WERI-Rb-1 (cell line): ENCODE data around the gene CENATAC.
"Not testable (repeated sequence)": the region's sequence is repeated elsewhere in the genome, so short reads cannot be mapped to it uniquely, and the experiment has no call there.

Experiments
- DNase-seq: peaks from one replicate; pipeline ENCODE4 v3.0.0-alpha.2; 2020
- H3K27ac ChIP-seq: fragments of 250-450 bp; sonication (Bioruptor Pico); 2 replicates; pipeline ENCODE4 v1.5.1; 2020; ENCODE audit warnings: mild to moderate bottlenecking, moderate library complexity
- H3K27me3 ChIP-seq: fragments of 250-450 bp; sonication (Bioruptor Pico); 2 replicates; pipeline ENCODE4 v1.5.1; 2021; ENCODE audit warnings: mild to moderate bottlenecking, low read depth, moderate library complexity; ENCODE audit not compliant: insufficient read depth, severe bottlenecking
- H3K36me3 ChIP-seq: fragments of 250-450 bp; sonication (Bioruptor Pico); 2 replicates; pipeline ENCODE4 v1.5.1; 2020; ENCODE audit warnings: mild to moderate bottlenecking, moderate library complexity
- H3K4me3 ChIP-seq: 2 replicates; pipeline ENCODE4 v1.5.1; 2011; ENCODE audit warnings: low read depth, mild to moderate bottlenecking, control low read depth, low read length
- H3K9me3 ChIP-seq: fragments of 250-450 bp; sonication (Bioruptor Pico); 2 replicates; pipeline ENCODE4 v1.5.1; 2021; ENCODE audit warnings: mild to moderate bottlenecking, moderate library complexity; ENCODE audit not compliant: severe bottlenecking
- TF ChIP-seq, protein P1 (sequence below): IDR thresholded peaks from 2 replicates; pipeline ENCODE4 v1.5.1; 2011; ENCODE audit warnings: low read depth, mild to moderate bottlenecking, control low read depth, inconsistent platforms, low read length

Gene CENATAC

DNA sequence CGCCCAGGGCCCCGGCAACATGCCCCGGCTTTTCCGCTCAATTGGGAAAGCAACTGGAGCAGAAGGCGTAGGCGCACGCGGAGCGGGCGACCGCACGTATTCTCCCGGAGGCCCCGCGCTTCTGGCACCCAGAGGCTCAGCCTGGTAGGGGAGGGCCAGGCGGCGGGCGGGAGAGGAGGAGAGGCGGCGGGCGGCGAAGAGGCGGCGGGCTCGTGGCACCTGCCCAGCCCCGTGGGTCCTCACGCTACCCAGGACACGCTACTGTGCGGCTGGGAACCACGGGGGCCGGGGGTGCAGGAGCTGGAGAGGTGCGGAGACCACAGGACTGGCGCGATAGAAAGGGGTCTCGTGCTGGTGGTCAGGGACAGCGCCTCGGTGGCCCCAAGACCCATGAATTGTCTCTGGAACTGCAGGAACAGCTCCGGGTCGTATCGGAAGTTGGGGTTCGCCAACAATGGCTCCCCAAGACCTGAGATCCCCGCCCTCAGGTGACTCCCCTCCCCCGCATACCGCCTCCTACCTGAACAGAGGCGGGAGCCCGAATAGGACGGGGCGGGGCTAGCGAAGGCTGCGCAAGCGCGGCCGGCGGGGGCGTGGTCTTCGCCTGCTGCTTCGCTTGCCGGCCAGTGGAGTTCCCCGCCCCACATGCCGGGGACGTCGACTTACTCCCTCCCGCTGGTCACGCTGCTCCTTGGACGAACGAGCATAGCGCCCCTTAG is 32.5 kb downstream of the CENATAC start, which contains the start of gene SLC37A4:
TSS of gene SLC37A4 (minus strand) at position 549 of the 719 bp plus-strand sequence.
- Histone ChIP-seq H3K27ac (peak within 1 kb of the TSS; percentile 97), H3K36me3 (peaks cover 40% of the 10 kb centered on the region), H3K27me3 (no peaks in the 10 kb centered on the region), H3K9me3 (no peaks in the 10 kb centered on the region), H3K4me3 (peak within 1 kb of the TSS; percentile 73)
- DNase-seq: peak; percentile 99
- TF ChIP-seq, protein P1, sequence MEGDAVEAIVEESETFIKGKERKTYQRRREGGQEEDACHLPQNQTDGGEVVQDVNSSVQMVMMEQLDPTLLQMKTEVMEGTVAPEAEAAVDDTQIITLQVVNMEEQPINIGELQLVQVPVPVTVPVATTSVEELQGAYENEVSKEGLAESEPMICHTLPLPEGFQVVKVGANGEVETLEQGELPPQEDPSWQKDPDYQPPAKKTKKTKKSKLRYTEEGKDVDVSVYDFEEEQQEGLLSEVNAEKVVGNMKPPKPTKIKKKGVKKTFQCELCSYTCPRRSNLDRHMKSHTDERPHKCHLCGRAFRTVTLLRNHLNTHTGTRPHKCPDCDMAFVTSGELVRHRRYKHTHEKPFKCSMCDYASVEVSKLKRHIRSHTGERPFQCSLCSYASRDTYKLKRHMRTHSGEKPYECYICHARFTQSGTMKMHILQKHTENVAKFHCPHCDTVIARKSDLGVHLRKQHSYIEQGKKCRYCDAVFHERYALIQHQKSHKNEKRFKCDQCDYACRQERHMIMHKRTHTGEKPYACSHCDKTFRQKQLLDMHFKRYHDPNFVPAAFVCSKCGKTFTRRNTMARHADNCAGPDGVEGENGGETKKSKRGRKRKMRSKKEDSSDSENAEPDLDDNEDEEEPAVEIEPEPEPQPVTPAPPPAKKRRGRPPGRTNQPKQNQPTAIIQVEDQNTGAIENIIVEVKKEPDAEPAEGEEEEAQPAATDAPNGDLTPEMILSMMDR: peak; percentile 92

DNA sequence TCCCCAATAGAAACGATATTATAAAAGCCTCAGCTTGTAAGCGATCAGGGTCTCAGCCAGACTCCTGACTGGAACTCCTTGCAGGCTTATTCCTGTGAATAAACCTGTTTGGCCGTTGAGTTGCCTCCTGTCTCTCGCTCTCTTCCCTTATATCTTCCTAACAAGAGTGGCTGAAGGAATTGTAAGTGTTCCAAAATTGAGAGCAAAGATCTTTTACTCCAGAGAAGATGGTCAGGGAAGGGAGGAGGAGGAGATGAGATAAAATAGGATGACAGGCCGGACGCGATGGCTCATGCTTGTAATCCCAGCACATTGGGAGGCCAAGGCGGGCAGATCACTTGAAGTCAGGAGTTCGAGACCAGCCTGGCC is 34.0 kb downstream of the CENATAC start:
- H3K36me3 ChIP-seq: peaks cover 26% of the 10 kb centered on the region
- H3K27me3 ChIP-seq: no peaks in the 10 kb centered on the region
- H3K4me3 ChIP-seq: no peak overlapping the region
- TF ChIP-seq, protein P1: no peak
- no peak for DNase-seq
- no peaks in the 10 kb centered on the region for H3K9me3 ChIP-seq
- H3K27ac ChIP-seq: no peak overlapping the region

- peaks cover 10% of the 10 kb centered on the region for H3K36me3 ChIP-seq
- H3K27me3 ChIP-seq, H3K4me3 ChIP-seq, H3K27ac ChIP-seq, DNase-seq, H3K9me3 ChIP-seq: not testable (repeated sequence)
Measured at GRCh38 chr11:119033421-119033820, 35.5 kb downstream of the CENATAC start.

GRCh38 chr11:119034813-119035212 is 36.9 kb downstream of the CENATAC start:
- peaks cover 2% of the 10 kb centered on the region; the same call in 1 of the 2 replicates for H3K36me3 ChIP-seq
- TF ChIP-seq, protein P1: no peak
- no peaks in the 10 kb centered on the region for H3K27me3 ChIP-seq
- H3K4me3 ChIP-seq: no peak overlapping the region
- H3K9me3 ChIP-seq: no peaks in the 10 kb centered on the region
- H3K27ac ChIP-seq: no peak overlapping the region
- DNase-seq: no peak

DNA sequence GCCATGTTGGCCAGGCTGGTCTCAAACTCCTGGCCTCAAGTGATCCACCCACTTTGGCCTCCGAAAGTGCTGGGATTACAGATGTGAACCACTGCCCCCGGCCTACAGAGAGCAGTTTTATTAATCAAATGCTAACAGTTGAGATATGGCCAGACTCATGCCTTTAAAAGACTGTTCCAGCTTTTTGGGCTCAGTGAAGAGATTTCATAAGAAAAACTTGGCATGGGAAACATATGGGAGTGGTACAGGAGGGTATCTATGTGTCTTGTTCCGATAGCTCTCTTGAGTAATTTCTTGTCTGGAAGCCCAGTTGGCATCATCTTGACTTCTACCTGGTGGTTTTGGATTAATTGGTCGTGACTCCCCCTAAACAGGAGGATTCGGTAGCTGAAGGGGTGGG is 40.9 kb downstream of the CENATAC start:
- H3K27ac ChIP-seq: peak overlapping the region; percentile 74
- no peaks in the 10 kb centered on the region for H3K36me3 ChIP-seq
- DNase-seq: no peak
- TF ChIP-seq, protein P1: no peak
- no peaks in the 10 kb centered on the region for H3K27me3 ChIP-seq
- H3K9me3 ChIP-seq: no peaks in the 10 kb centered on the region
- no peak overlapping the region for H3K4me3 ChIP-seq

DNA sequence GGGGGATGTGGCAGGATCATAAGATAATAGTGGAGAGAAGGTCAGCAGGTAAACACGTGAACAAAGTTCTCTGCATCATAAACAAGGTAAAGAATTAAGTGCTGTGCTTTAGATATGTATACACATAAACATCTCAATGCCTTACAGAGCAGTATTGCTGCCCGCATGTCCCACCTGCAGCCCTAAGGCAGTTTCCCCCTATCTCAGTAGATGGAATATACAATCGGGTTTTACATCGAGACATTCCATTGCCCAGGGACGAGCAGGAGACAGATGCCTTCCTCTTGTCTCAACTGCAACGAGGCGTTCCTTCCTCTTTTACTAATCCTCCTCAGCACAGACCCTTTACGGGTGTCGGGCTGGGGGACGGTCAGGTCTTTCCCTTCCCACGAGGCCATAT is 41.5 kb downstream of the CENATAC start:
- H3K27me3 ChIP-seq, DNase-seq, H3K36me3 ChIP-seq, H3K4me3 ChIP-seq, H3K9me3 ChIP-seq: not testable (repeated sequence)
- peak overlapping the region; percentile 74 for H3K27ac ChIP-seq
